OCI-LY3 (cell line): Measurements from ENCODE around the gene CUX1.

Source experiments
- EZH2phosphoT487 ChIP-seq: fragments of 200-600 bp; shearing (Covaris generic); IDR thresholded peaks from 2 replicates; pipeline ENCODE4 v1.6.1; 2018; ENCODE audit warnings: antibody characterized with exemption, mixed run types, low read depth
- TF ChIP-seq, protein P1 (sequence below): fragments of 200-600, 300-600 bp; sonication (generic); IDR thresholded peaks from 2 replicates; pipeline ENCODE4 v1.5.1; 2014; ENCODE audit warnings: antibody characterized with exemption, low read length, low read depth

DNA sequence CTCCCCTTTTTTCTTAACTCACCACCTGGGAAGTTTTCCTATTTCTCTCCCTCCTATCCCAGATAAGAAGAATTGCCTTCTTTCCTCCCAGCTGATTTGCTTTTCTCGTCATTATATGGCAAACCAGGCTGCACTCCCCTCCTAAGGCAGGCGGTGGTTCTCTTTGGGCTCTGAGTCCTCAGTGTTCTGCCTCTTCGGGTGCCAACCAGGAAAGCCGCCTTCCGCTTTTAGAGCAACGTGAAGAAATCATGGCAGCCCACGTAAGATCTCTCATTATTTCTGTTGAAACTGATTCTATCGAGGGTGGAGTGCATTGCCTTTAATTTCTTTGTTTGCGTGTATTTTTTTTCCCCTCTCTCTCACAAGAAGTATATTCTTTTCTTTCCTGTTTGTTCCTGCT, 141.9 kb downstream of the CUX1 start:
- TF ChIP-seq, protein P1, sequence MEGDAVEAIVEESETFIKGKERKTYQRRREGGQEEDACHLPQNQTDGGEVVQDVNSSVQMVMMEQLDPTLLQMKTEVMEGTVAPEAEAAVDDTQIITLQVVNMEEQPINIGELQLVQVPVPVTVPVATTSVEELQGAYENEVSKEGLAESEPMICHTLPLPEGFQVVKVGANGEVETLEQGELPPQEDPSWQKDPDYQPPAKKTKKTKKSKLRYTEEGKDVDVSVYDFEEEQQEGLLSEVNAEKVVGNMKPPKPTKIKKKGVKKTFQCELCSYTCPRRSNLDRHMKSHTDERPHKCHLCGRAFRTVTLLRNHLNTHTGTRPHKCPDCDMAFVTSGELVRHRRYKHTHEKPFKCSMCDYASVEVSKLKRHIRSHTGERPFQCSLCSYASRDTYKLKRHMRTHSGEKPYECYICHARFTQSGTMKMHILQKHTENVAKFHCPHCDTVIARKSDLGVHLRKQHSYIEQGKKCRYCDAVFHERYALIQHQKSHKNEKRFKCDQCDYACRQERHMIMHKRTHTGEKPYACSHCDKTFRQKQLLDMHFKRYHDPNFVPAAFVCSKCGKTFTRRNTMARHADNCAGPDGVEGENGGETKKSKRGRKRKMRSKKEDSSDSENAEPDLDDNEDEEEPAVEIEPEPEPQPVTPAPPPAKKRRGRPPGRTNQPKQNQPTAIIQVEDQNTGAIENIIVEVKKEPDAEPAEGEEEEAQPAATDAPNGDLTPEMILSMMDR: no peak
- TF ChIP-seq EZH2phosphoT487: no peak
